H1 (cell line): ENCODE measurements around the gene KCNJ12. TPM values are rescaled to one million over a fixed set of nuclear protein-coding genes. Genes with fewer than 3 reads are reported as not detected.

ENCODE experiments used
- CTCF ChIA-PET: fragments of 300-600 bp; sonication (Branson Sonifier 250); formaldehyde crosslinking; loops from one replicate; lab custom pipeline; 2021; ENCODE audit not compliant: partially characterized antibody; lab: Charles Lee
- POLR2A ChIA-PET: fragments of 300-600 bp; sonication (Branson Sonifier 250); formaldehyde crosslinking; loops from one replicate; lab custom pipeline; 2021; ENCODE audit warnings: inconsistent platforms; ENCODE audit not compliant: partially characterized antibody; lab: Charles Lee
- DNase-seq, 2 experiments: peaks; one replicate each; pipeline versions ENCODE4 v3.0.0 to v3.0.0-alpha.2; 2010 to 2022; ENCODE audit warnings: low spot score in 2 of 2, low read depth in 1 of 2, mixed read lengths in 1 of 2
- FAIRE-seq: peaks from 2 replicates; lab custom pipeline; 2011; peaks lifted over from hg19 to GRCh38; lab: Jason Lieb, UNC
- H2AFZ ChIP-seq: 2 replicates; pipeline ENCODE4 v1.8.1; 2012; ENCODE audit warnings: low read length, inconsistent platforms
- H2AK5ac ChIP-seq: 2 replicates; pipeline ENCODE4 v1.6.1; 2013; ENCODE audit warnings: low read depth, low read length
- H2BK120ac ChIP-seq: replicated peaks from 2 replicates; pipeline ENCODE3; 2013; ENCODE audit warnings: low read depth, low read length, inconsistent platforms
- H2BK12ac ChIP-seq: 2 replicates; pipeline ENCODE4 v1.6.1; 2013; ENCODE audit warnings: low read depth, low read length
- H2BK15ac ChIP-seq: 2 replicates; pipeline ENCODE4 v1.6.1; 2013; ENCODE audit warnings: low read length
- H2BK20ac ChIP-seq: 2 replicates; pipeline ENCODE4 v1.6.1; 2013; ENCODE audit warnings: low read length
- H2BK5ac ChIP-seq: 2 replicates; pipeline ENCODE4 v1.6.1; 2013; ENCODE audit warnings: low read depth, low read length
- H3K14ac ChIP-seq: 2 replicates; pipeline ENCODE4 v1.6.1; 2013; ENCODE audit warnings: inconsistent platforms; ENCODE audit not compliant: insufficient read length
- H3K18ac ChIP-seq: 2 replicates; pipeline ENCODE4 v1.6.1; 2013; ENCODE audit warnings: low read length; ENCODE audit errors: extremely low read depth
- H3K23ac ChIP-seq: 2 replicates; pipeline ENCODE4 v1.6.1; 2013; ENCODE audit warnings: inconsistent platforms; ENCODE audit not compliant: insufficient read length
- H3K23me2 ChIP-seq: 2 replicates; pipeline ENCODE4 v1.6.1; 2013; ENCODE audit warnings: low read depth, low read length
- H3K27ac ChIP-seq: 2 replicates; pipeline ENCODE4 v1.6.1; 2011; ENCODE audit warnings: low read depth, low read length, inconsistent platforms
- H3K27me3 ChIP-seq, 4 experiments: replicated peaks in 1 of 4; 1 replicate in 1 of 4; 2 replicates in 3 of 4; pipeline versions ENCODE4 v1.6.1 to v1.8.1; 2011 to 2013; ENCODE audit warnings: low read length in 3 of 4, mild to moderate bottlenecking in 3 of 4, inconsistent platforms in 2 of 4, mixed read lengths in 2 of 4, moderate library complexity in 1 of 4; ENCODE audit not compliant: control insufficient read depth in 3 of 4, insufficient read depth in 3 of 4; ENCODE audit errors: extremely low read depth in 1 of 4
- H3K36me3 ChIP-seq, 4 experiments: 2 replicates each; pipeline versions ENCODE4 v1.6.1 to v1.8.1; 2011 to 2013; ENCODE audit warnings: mild to moderate bottlenecking in 4 of 4, low read length in 3 of 4, moderate library complexity in 2 of 4, control low read depth in 1 of 4, inconsistent platforms in 1 of 4; ENCODE audit not compliant: insufficient read depth in 4 of 4, control insufficient read depth in 2 of 4
- H3K4ac ChIP-seq: replicated peaks from 2 replicates; pipeline ENCODE3; 2013; ENCODE audit warnings: low read length, low read depth, mixed read lengths, inconsistent platforms; ENCODE audit not compliant: insufficient read length
- H3K4me1 ChIP-seq, 4 experiments: replicated peaks in 1 of 4; 1 replicate in 1 of 4; 2 replicates in 3 of 4; pipeline versions ENCODE4 v1.6.1 to v1.8.1; 2011 to 2013; ENCODE audit warnings: low read length in 3 of 4, inconsistent platforms in 2 of 4, mixed read lengths in 1 of 4; ENCODE audit not compliant: insufficient read depth in 4 of 4, control insufficient read depth in 3 of 4
- H3K4me2 ChIP-seq, 2 experiments: 2 replicates each; pipeline versions ENCODE4 v1.6.1 to v1.8.1; 2011 to 2013; ENCODE audit warnings: low read depth in 2 of 2, low read length in 2 of 2, control low read depth in 1 of 2, inconsistent platforms in 1 of 2, mild to moderate bottlenecking in 1 of 2; ENCODE audit not compliant: insufficient read depth in 1 of 2
- H3K4me3 ChIP-seq, 4 experiments: fragments of 200-600, 300-600 bp in 1 of 4; sonication (generic), shearing (Covaris generic), sonication (Bioruptor Twin) in 1 of 4; 2 replicates each; pipeline versions ENCODE4 v1.5.1 to v1.8.1; 2011 to 2016; ENCODE audit warnings: low read length in 4 of 4, low read depth in 3 of 4, control low read depth in 2 of 4, inconsistent platforms in 2 of 4, mild to moderate bottlenecking in 2 of 4, mixed read lengths in 1 of 4, moderate library complexity in 1 of 4; ENCODE audit not compliant: insufficient read depth in 2 of 4; ENCODE audit errors: extremely low read depth in 1 of 4
- H3K56ac ChIP-seq: replicated peaks from 2 replicates; pipeline ENCODE3; 2013; ENCODE audit warnings: low read depth, mild to moderate bottlenecking, mixed read lengths, low read length, inconsistent platforms; ENCODE audit not compliant: insufficient read length
- H3K79me1 ChIP-seq: 2 replicates; pipeline ENCODE4 v1.6.1; 2013; ENCODE audit warnings: low read depth, low read length, control low read depth
- H3K79me2 ChIP-seq, 2 experiments: 2 replicates each; pipeline versions ENCODE4 v1.6.1 to v1.8.1; 2012 to 2013; ENCODE audit warnings: low read length in 2 of 2, mild to moderate bottlenecking in 2 of 2, inconsistent platforms in 1 of 2; ENCODE audit not compliant: insufficient read depth in 2 of 2, control insufficient read depth in 1 of 2
- H3K9ac ChIP-seq, 4 experiments: replicated peaks in 1 of 4; 1 replicate in 1 of 4; 2 replicates in 3 of 4; pipeline versions ENCODE4 v1.6.1 to v1.8.1; 2011 to 2013; ENCODE audit warnings: low read depth in 3 of 4, low read length in 3 of 4, control low read depth in 2 of 4, mild to moderate bottlenecking in 2 of 4, moderate library complexity in 2 of 4, inconsistent platforms in 1 of 4; ENCODE audit errors: extremely low read depth in 1 of 4
- H3K9me3 ChIP-seq, 2 experiments: 2 replicates each; pipeline versions ENCODE4 v1.6.1 to v1.8.1; 2012 to 2013; ENCODE audit warnings: mild to moderate bottlenecking in 2 of 2, moderate library complexity in 2 of 2, control low read depth in 1 of 2, inconsistent platforms in 1 of 2, low read depth in 1 of 2, low read length in 1 of 2, mixed read lengths in 1 of 2; ENCODE audit not compliant: insufficient read depth in 2 of 2
- H4K20me1 ChIP-seq, 2 experiments: replicated peaks in 1 of 2; 2 replicates each; pipeline versions ENCODE3 to v1.8.1; 2011 to 2013; ENCODE audit warnings: inconsistent platforms in 2 of 2, low read length in 2 of 2, mild to moderate bottlenecking in 1 of 2; ENCODE audit not compliant: insufficient read depth in 2 of 2, control insufficient read depth in 1 of 2
- H4K5ac ChIP-seq: 2 replicates; pipeline ENCODE4 v1.6.1; 2013; ENCODE audit warnings: low read length, low read depth, mixed read lengths, inconsistent platforms; ENCODE audit not compliant: insufficient read length
- H4K8ac ChIP-seq: 2 replicates; pipeline ENCODE4 v1.8.0; 2013; ENCODE audit warnings: mild to moderate bottlenecking, moderate library complexity, low read length, inconsistent platforms; ENCODE audit not compliant: insufficient read depth; ENCODE audit errors: extremely low read depth
- H4K91ac ChIP-seq: replicated peaks from 2 replicates; pipeline ENCODE3; 2013; ENCODE audit warnings: low read length, mixed read lengths, inconsistent platforms; ENCODE audit not compliant: insufficient read length
- BACH1 ChIP-seq: IDR thresholded peaks from 2 replicates; pipeline ENCODE4 v1.6.1; 2012; ENCODE audit warnings: low read length, improper control_type of control experiment
- BCL11A ChIP-seq, 2 experiments: IDR thresholded peaks; one replicate each; pipeline ENCODE4 v1.6.1; 2011; ENCODE audit warnings: low read depth in 2 of 2, low read length in 2 of 2, mild to moderate bottlenecking in 2 of 2
- CBX8 ChIP-seq: fragments of 300-800, 300-1000 bp; sonication (generic); IDR thresholded peaks from 2 replicates; pipeline ENCODE4 v1.7.1; 2016; ENCODE audit warnings: low read depth, low read length, borderline replicate concordance
- E2F6 ChIP-seq: IDR thresholded peaks from 2 replicates; pipeline ENCODE4 v1.6.1; 2012; ENCODE audit warnings: inconsistent platforms
- EGR1 ChIP-seq: IDR thresholded peaks from 2 replicates; pipeline ENCODE4 v1.6.1; 2011; ENCODE audit warnings: low read depth, low read length, borderline replicate concordance
- HDAC6 ChIP-seq: IDR thresholded peaks from one replicate; pipeline ENCODE4 v1.7.1; 2012; ENCODE audit warnings: low read depth, mild to moderate bottlenecking, inconsistent platforms, low read length, moderate library complexity
- MAFK ChIP-seq: IDR thresholded peaks from 2 replicates; pipeline ENCODE4 v1.6.1; 2012; ENCODE audit warnings: low read depth, mild to moderate bottlenecking, improper control_type of control experiment, low read length
- POLR2AphosphoS5 ChIP-seq: IDR thresholded peaks from 2 replicates; pipeline ENCODE4 v1.6.1; 2011; ENCODE audit warnings: low read depth, low read length
- RFX5 ChIP-seq: IDR thresholded peaks from 2 replicates; pipeline ENCODE4 v1.6.1; 2011; ENCODE audit warnings: low read depth, low read length, improper control_type of control experiment, borderline replicate concordance
- SIX5 ChIP-seq: IDR thresholded peaks from 2 replicates; pipeline ENCODE4 v1.6.1; 2011; ENCODE audit warnings: mild to moderate bottlenecking, low read depth, low read length
- SP2 ChIP-seq: IDR thresholded peaks from 2 replicates; pipeline ENCODE4 v1.6.1; 2012; ENCODE audit warnings: mild to moderate bottlenecking, low read length, inconsistent platforms
- SUZ12 ChIP-seq: fragments of 200-600 bp; sonication (generic); IDR thresholded peaks from 2 replicates; pipeline ENCODE4 v1.6.1; 2012; ENCODE audit warnings: mild to moderate bottlenecking, inconsistent platforms, low read length, moderate library complexity, mixed read lengths
- WGBS, 2 experiments: shearing (Covaris generic) in 1 of 2; methylation state at CpG; one replicate each; pipeline versions ENCODE4 v1.1.6 to v1.1.7; 2013 to 2015; ENCODE audit warnings: low lambda C conversion rate in 2 of 2, mixed read lengths in 2 of 2, inconsistent platforms in 1 of 2, low coverage in 1 of 2, missing lambda C conversion rate in 1 of 2; ENCODE audit not compliant: insufficient replicate concordance in 2 of 2, insufficient coverage in 1 of 2, insufficient read length in 1 of 2; ENCODE audit errors: extremely low coverage in 1 of 2, missing lambda C conversion rate in 1 of 2; 5-methylcytosine and 5-hydroxymethylcytosine counted together
- polyA plus RNA-seq, 7 experiments: library from polyadenylated mRNA; depleted of rRNA in 3 of 7; stranded (reverse) in 5 of 7; unstranded in 2 of 7; fragments of >200 nt in 5 of 7; fragments of 200-250 nt in 2 of 7; gene quantifications; 1 replicate in 5 of 7; 2 replicates in 1 of 7; 4 replicates in 1 of 7; pipeline versions ENCODE4 v1.2.1 to v1.2.3, GENCODE V29; 2011 to 2013; ENCODE audit warnings: missing spikeins in 2 of 7, mixed read lengths in 2 of 7
- total RNA-seq: library from RNA; stranded (reverse); fragmentation: NEBNext Ultra II Directional; extraction: Animal tissue kit (Norgen Biotek cat#: 25700); gene quantifications from 2 replicates; pipeline ENCODE4 v1.2.1, GENCODE V29; 2021

KCNJ12 gene
- total and polyA plus RNA-seq, 2 of the 8 experiments (the other 6 are each of a cell fraction or from before 2014, with no cell fraction given), result 1.2 to 1.5 TPM

- CTCF ChIA-PET, result interaction anchor here (0.6 to 4.5 kb wide), 16 partner anchors 10 to 274 kb away, joined by 3 to 62 read pairs (median 4); partner anchors contain the start of gene KCNJ12
Observed at GRCh38 chr17:21458054-21458453, 81.9 kb downstream of the KCNJ12 start.

More at GRCh38 chr17:21458054-21458453, 81.9 kb downstream of the KCNJ12 start:
- no peak overlapping the region for H4K8ac ChIP-seq
- WGBS, 2 experiments, result 35% methylated on average over 2 of the region's 7 CpGs; no CpG with 5 or more reads in 1 of the 2 experiments
- H3K56ac ChIP-seq, result no peak overlapping the region
- no peak overlapping the region for H4K91ac ChIP-seq
- peak overlapping the region in 1 of 4 experiments; percentile 43; a peak in 2 of 8 replicates for H3K4me3 ChIP-seq
- peak overlapping the region; percentile 70; the same call in 1 of the 2 replicates for H2BK12ac ChIP-seq
- no peak overlapping the region for H3K27ac ChIP-seq
- H2BK5ac ChIP-seq, result peak overlapping the region; percentile 75; the same call in 1 of the 2 replicates
- POLR2A ChIA-PET, result no interaction called here
- H3K23me2 ChIP-seq, result peaks cover 11% of the 10 kb centered on the region; the same call in 1 of the 2 replicates
- no peak overlapping the region for H3K18ac ChIP-seq
- no peaks in the 10 kb centered on the region for H4K20me1 ChIP-seq
- H3K36me3 ChIP-seq, result no peaks in the 10 kb centered on the region
- H2BK20ac ChIP-seq, result no peak overlapping the region
- H3K9ac ChIP-seq, result no peak overlapping the region
- H3K4ac ChIP-seq, result no peak overlapping the region
- H3K23ac ChIP-seq, result no peak overlapping the region
- no peaks in the 10 kb centered on the region for H3K79me2 ChIP-seq
- H3K9me3 ChIP-seq, result no peaks in the 10 kb centered on the region
- H2BK15ac ChIP-seq, result no peak overlapping the region
- H2BK120ac ChIP-seq, result no peak overlapping the region
- H2AFZ ChIP-seq, result no peak overlapping the region
- H3K79me1 ChIP-seq, result no peaks in the 10 kb centered on the region
- no peak for FAIRE-seq
- H3K14ac ChIP-seq, result no peak overlapping the region
- H3K4me1 ChIP-seq, result peaks cover 4 to 11% (median 7%) of the 10 kb centered on the region in 4 experiments
- DNase-seq, result no peak
- no peak overlapping the region for H2AK5ac ChIP-seq
- no peak overlapping the region for H4K5ac ChIP-seq
- H3K27me3 ChIP-seq, result peaks cover 0 to 14% (median 9%) of the 10 kb centered on the region in 4 experiments; a peak in 6 of 7 replicates
- TF ChIP-seq BACH1 (no peak), POLR2AphosphoS5 (no peak), CBX8 (no peak), RFX5 (no peak), EGR1 (no peak), HDAC6 (no peak), BCL11A (IDR thresholded peaks at IDR 0.05; ENCODE audit: low read depth in 2 of 2, low read length in 2 of 2) (no peak), SIX5 (no peak), MAFK (no peak), E2F6 (no peak), SUZ12 (no peak), SP2 (no peak)
- H3K4me2 ChIP-seq, result peak overlapping the region; percentile 54 to 68
